Neural crest cell (in vitro differentiated cells): ENCODE results near the gene CRIM1. TPM values are rescaled to one million over a fixed set of nuclear protein-coding genes. Genes with fewer than 3 reads are reported as not detected.
A peak's percentile ranks its signal among the peaks of the same experiment; 100 is the strongest.

Source experiments
- DNase-seq: peaks from one replicate; pipeline ENCODE4 v3.0.0; 2021; ENCODE audit warnings: low read depth, mixed read lengths, low spot score
- H3K27ac Mint-ChIP-seq: one replicate; pipeline ENCODE4 v1.8.0; 2021; ENCODE audit warnings: mild to moderate bottlenecking, mixed read lengths; ENCODE audit not compliant: unreplicated experiment
- H3K27me3 Mint-ChIP-seq: 2 replicates; pipeline ENCODE4 v1.8.0; 2021; ENCODE audit warnings: low read depth, mild to moderate bottlenecking, mixed read lengths
- H3K36me3 Mint-ChIP-seq: 2 replicates; pipeline ENCODE4 v1.8.0; 2021; ENCODE audit warnings: low read depth, mild to moderate bottlenecking, mixed read lengths
- H3K4me1 Mint-ChIP-seq: 2 replicates; pipeline ENCODE4 v1.8.0; 2021; ENCODE audit warnings: mixed read lengths
- H3K4me3 Mint-ChIP-seq: one replicate; pipeline ENCODE4 v1.8.0; 2021; ENCODE audit warnings: mild to moderate bottlenecking, mixed read lengths
- H3K9me3 Mint-ChIP-seq: 2 replicates; pipeline ENCODE4 v1.8.0; 2021; ENCODE audit warnings: mixed read lengths
- CTCF ChIP-seq: fragments of 200-600 bp; sonication (generic); conservative IDR thresholded peaks from 2 replicates; pipeline ENCODE4 v1.5.0; 2021; ENCODE audit warnings: antibody characterized with exemption, mild to moderate bottlenecking
- total RNA-seq: library from RNA; stranded (reverse); gene quantifications from 2 replicates; pipeline ENCODE4 v1.2.1, GENCODE V29; 2021

CRIM1 gene
- total RNA-seq, 1 donor from 2014 or later: 13.8 TPM

GRCh38 chr2:36589230-36589630 is 233.7 kb downstream of the CRIM1 start:
- no peaks in the 10 kb centered on the region for H3K27me3 Mint-ChIP-seq
- no peak overlapping the region for H3K4me3 Mint-ChIP-seq
- H3K27ac Mint-ChIP-seq: no peak overlapping the region
- no peaks in the 10 kb centered on the region for H3K9me3 Mint-ChIP-seq
- peaks cover 11% of the 10 kb centered on the region for H3K36me3 Mint-ChIP-seq
- peaks cover 9% of the 10 kb centered on the region for H3K4me1 Mint-ChIP-seq
- TF ChIP-seq CTCF: no peak
- no peak for DNase-seq

DNA sequence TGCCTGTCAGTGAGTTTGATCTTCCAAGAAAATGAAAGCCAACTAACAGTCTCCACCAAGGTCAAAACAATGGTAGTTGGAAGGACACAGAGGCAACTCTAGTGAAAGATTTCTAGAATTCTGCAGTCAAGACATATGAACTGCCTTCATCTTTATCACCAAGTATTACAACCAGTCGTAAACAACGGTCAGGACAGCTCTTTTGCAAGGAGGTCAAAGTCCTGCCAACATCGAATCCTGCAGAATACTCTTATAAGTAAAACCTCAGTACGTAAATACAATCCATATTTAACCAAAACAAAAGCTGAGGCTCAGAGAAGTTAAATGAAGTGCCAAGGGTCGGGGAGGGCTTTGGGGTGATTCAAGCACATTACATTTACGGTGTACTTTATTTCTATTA is 239.3 kb downstream of the CRIM1 start:
- DNase-seq: no peak
- Mint-ChIP-seq H3K27ac (no peak overlapping the region), H3K27me3 (no peaks in the 10 kb centered on the region), H3K9me3 (no peaks in the 10 kb centered on the region), H3K36me3 (peaks cover 14% of the 10 kb centered on the region), H3K4me1 (peaks cover 39% of the 10 kb centered on the region), H3K4me3 (peak overlapping the region; percentile 77)
- no peak for TF ChIP-seq CTCF

- Mint-ChIP-seq H3K36me3 (peaks cover 14% of the 10 kb centered on the region), H3K4me1 (peaks cover 39% of the 10 kb centered on the region), H3K27ac (no peak overlapping the region), H3K4me3 (peak overlapping the region; percentile 96), H3K27me3 (no peaks in the 10 kb centered on the region), H3K9me3 (no peaks in the 10 kb centered on the region)
- no peak for TF ChIP-seq CTCF
- no peak for DNase-seq
Observed at GRCh38 chr2:36596397-36596796, 240.8 kb downstream of the CRIM1 start.

- H3K4me1 Mint-ChIP-seq: peaks cover 35% of the 10 kb centered on the region
- peak overlapping the region; percentile 96 for H3K4me3 Mint-ChIP-seq
- no peaks in the 10 kb centered on the region for H3K27me3 Mint-ChIP-seq
- peaks cover 14% of the 10 kb centered on the region for H3K36me3 Mint-ChIP-seq
- peak overlapping the region; percentile 89 for H3K27ac Mint-ChIP-seq
- H3K9me3 Mint-ChIP-seq: no peaks in the 10 kb centered on the region
- no peak for DNase-seq
- no peak for TF ChIP-seq CTCF
Observed at GRCh38 chr2:36597003-36597531, 241.5 kb downstream of the CRIM1 start.

GRCh38 chr2:36597532-36598377 is 242.2 kb downstream of the CRIM1 start, which contains the start of gene FEZ2:
FEZ2 (minus strand) TSS chr2:36598168; CDS start chr2:36598142, 26 bp downstream.
- H3K27me3 Mint-ChIP-seq: no peaks in the 10 kb centered on the region
- peak; percentile 21 for TF ChIP-seq CTCF
- H3K4me1 Mint-ChIP-seq: peaks cover 35% of the 10 kb centered on the region
- H3K9me3 Mint-ChIP-seq: no peaks in the 10 kb centered on the region
- peak; percentile 73 for DNase-seq
- peak within 1 kb of the TSS; percentile 96 for H3K4me3 Mint-ChIP-seq
- H3K36me3 Mint-ChIP-seq: peaks cover 14% of the 10 kb centered on the region
- peak within 1 kb of the TSS; percentile 89 for H3K27ac Mint-ChIP-seq

Other genes with a start within 250 kb of the CRIM1 start
- gene FEZ2, start 242.4 kb downstream of the CRIM1 start, total RNA-seq: 43.5 and 48.0 TPM in 2 replicates